ENCODE results near the gene CEP164. TPM values are rescaled to one million over a fixed set of nuclear protein-coding genes. Genes with fewer than 3 reads are reported as not detected.

Gene CEP164
- total RNA-seq, 1 experiment from 2014 or later, result 13.3 TPM

GRCh38 chr11:117418737-117419481 lies 91.3 kb downstream of the CEP164 start:
- H3K4me1 ChIP-seq (ENCODE audit: low read length), result no peaks in the 10 kb centered on the region
- no peaks in the 10 kb centered on the region for H3K9me3 ChIP-seq (ENCODE audit: low read length)
- H3K9ac ChIP-seq (ENCODE audit: low read length), result no peak overlapping the region
- no peaks in the 10 kb centered on the region for H3K79me2 ChIP-seq (ENCODE audit: low read length)
- H3K4me3 ChIP-seq (ENCODE audit: low read length), result no peak overlapping the region
- no peak overlapping the region for H2AFZ ChIP-seq (ENCODE audit: low read length)
- no peak overlapping the region for H3K4me2 ChIP-seq (ENCODE audit: low read depth, low read length, poor library complexity, severe bottlenecking)
- H3K36me3 ChIP-seq (ENCODE audit: insufficient read depth, low read length), result no peaks in the 10 kb centered on the region
- no peaks in the 10 kb centered on the region for H3K27me3 ChIP-seq (ENCODE audit: low read length)
- no peak overlapping the region for H3K27ac ChIP-seq (ENCODE audit: low read length)
- DNase-seq, result no peak
- no peaks in the 10 kb centered on the region for H4K20me1 ChIP-seq (ENCODE audit: insufficient read depth, low read depth, low read length)
- no peaks in the 10 kb centered on the region for H3K9me2 ChIP-seq (replicated peaks; ENCODE audit: insufficient read depth, low read length)

- Histone ChIP-seq H2AFZ (ENCODE audit: low read length) (no peak overlapping the region), H3K4me3 (ENCODE audit: low read length) (no peak overlapping the region), H3K9me3 (ENCODE audit: low read length) (no peaks in the 10 kb centered on the region), H3K4me1 (ENCODE audit: low read length) (peaks cover under 1% of the 10 kb centered on the region), H3K79me2 (ENCODE audit: low read length) (no peaks in the 10 kb centered on the region), H3K9me2 (replicated peaks; ENCODE audit: insufficient read depth, low read length) (no peaks in the 10 kb centered on the region), H3K36me3 (ENCODE audit: insufficient read depth, low read length) (no peaks in the 10 kb centered on the region), H3K9ac (ENCODE audit: low read length) (no peak overlapping the region), H3K27me3 (ENCODE audit: low read length) (no peaks in the 10 kb centered on the region), H4K20me1 (ENCODE audit: insufficient read depth, low read depth, low read length) (no peaks in the 10 kb centered on the region), H3K27ac (ENCODE audit: low read length) (no peak overlapping the region), H3K4me2 (ENCODE audit: low read depth, low read length, poor library complexity, severe bottlenecking) (no peak overlapping the region)
- no peak for DNase-seq
Observed at GRCh38 chr11:117419482-117420142, 92.0 kb downstream of the CEP164 start.

- no peaks in the 10 kb centered on the region for H4K20me1 ChIP-seq (ENCODE audit: insufficient read depth, low read depth, low read length)
- H3K9me2 ChIP-seq (replicated peaks; ENCODE audit: insufficient read depth, low read length), result no peaks in the 10 kb centered on the region
- no peak overlapping the region for H3K9ac ChIP-seq (ENCODE audit: low read length)
- H3K36me3 ChIP-seq (ENCODE audit: insufficient read depth, low read length), result no peaks in the 10 kb centered on the region
- H3K9me3 ChIP-seq (ENCODE audit: low read length), result no peaks in the 10 kb centered on the region
- no peaks in the 10 kb centered on the region for H3K79me2 ChIP-seq (ENCODE audit: low read length)
- H3K4me3 ChIP-seq (ENCODE audit: low read length), result no peak overlapping the region
- H3K4me2 ChIP-seq (ENCODE audit: low read depth, low read length, poor library complexity, severe bottlenecking), result no peak overlapping the region
- H3K27ac ChIP-seq (ENCODE audit: low read length), result no peak overlapping the region
- no peaks in the 10 kb centered on the region for H3K27me3 ChIP-seq (ENCODE audit: low read length)
- H3K4me1 ChIP-seq (ENCODE audit: low read length), result peaks cover 5% of the 10 kb centered on the region
- no peak for DNase-seq
- no peak overlapping the region for H2AFZ ChIP-seq (ENCODE audit: low read length)
Observed at GRCh38 chr11:117420143-117420485, 92.5 kb downstream of the CEP164 start.

- H2AFZ ChIP-seq (ENCODE audit: low read length), result no peak overlapping the region
- no peaks in the 10 kb centered on the region for H3K9me2 ChIP-seq (replicated peaks; ENCODE audit: insufficient read depth, low read length)
- no peak overlapping the region for H3K4me3 ChIP-seq (ENCODE audit: low read length)
- no peaks in the 10 kb centered on the region for H4K20me1 ChIP-seq (ENCODE audit: insufficient read depth, low read depth, low read length)
- no peak overlapping the region for H3K27ac ChIP-seq (ENCODE audit: low read length)
- DNase-seq, result no peak
- no peaks in the 10 kb centered on the region for H3K36me3 ChIP-seq (ENCODE audit: insufficient read depth, low read length)
- H3K9me3 ChIP-seq (ENCODE audit: low read length), result no peaks in the 10 kb centered on the region
- no peaks in the 10 kb centered on the region for H3K27me3 ChIP-seq (ENCODE audit: low read length)
- no peak overlapping the region for H3K9ac ChIP-seq (ENCODE audit: low read length)
- peaks cover 5% of the 10 kb centered on the region for H3K4me1 ChIP-seq (ENCODE audit: low read length)
- H3K4me2 ChIP-seq (ENCODE audit: low read depth, low read length, poor library complexity, severe bottlenecking), result no peak overlapping the region
- H3K79me2 ChIP-seq (ENCODE audit: low read length), result no peaks in the 10 kb centered on the region
Observed at GRCh38 chr11:117420598-117420997, 92.9 kb downstream of the CEP164 start.

GRCh38 chr11:117421041-117421440 lies 93.4 kb downstream of the CEP164 start:
- H3K9ac ChIP-seq (ENCODE audit: low read length), result no peak overlapping the region
- H3K4me2 ChIP-seq (ENCODE audit: low read depth, low read length, poor library complexity, severe bottlenecking), result no peak overlapping the region

GRCh38 chr11:117421476-117421875 lies 93.8 kb downstream of the CEP164 start:
- H3K4me3 ChIP-seq (ENCODE audit: low read length), result no peak overlapping the region

More at GRCh38 chr11:117421041-117421440, 93.4 kb downstream of the CEP164 start:
- Histone ChIP-seq H3K4me3 (ENCODE audit: low read length) (no peak overlapping the region), H3K9me3 (ENCODE audit: low read length) (no peaks in the 10 kb centered on the region), H3K79me2 (ENCODE audit: low read length) (no peaks in the 10 kb centered on the region), H3K4me1 (ENCODE audit: low read length) (peaks cover 5% of the 10 kb centered on the region), H2AFZ (ENCODE audit: low read length) (no peak overlapping the region), H3K27ac (ENCODE audit: low read length) (no peak overlapping the region), H3K27me3 (ENCODE audit: low read length) (no peaks in the 10 kb centered on the region), H4K20me1 (ENCODE audit: insufficient read depth, low read depth, low read length) (no peaks in the 10 kb centered on the region), H3K36me3 (ENCODE audit: insufficient read depth, low read length) (no peaks in the 10 kb centered on the region), H3K9me2 (replicated peaks; ENCODE audit: insufficient read depth, low read length) (no peaks in the 10 kb centered on the region)
- DNase-seq, result no peak

GRCh38 chr11:117423046-117423575 lies 95.5 kb downstream of the CEP164 start:
- Histone ChIP-seq H4K20me1 (ENCODE audit: insufficient read depth, low read depth, low read length) (no peaks in the 10 kb centered on the region), H3K27me3 (ENCODE audit: low read length) (no peaks in the 10 kb centered on the region), H3K9ac (ENCODE audit: low read length) (no peak overlapping the region), H3K36me3 (ENCODE audit: insufficient read depth, low read length) (no peaks in the 10 kb centered on the region), H3K79me2 (ENCODE audit: low read length) (no peaks in the 10 kb centered on the region), H3K9me2 (replicated peaks; ENCODE audit: insufficient read depth, low read length) (no peaks in the 10 kb centered on the region), H3K4me2 (ENCODE audit: low read depth, low read length, poor library complexity, severe bottlenecking) (no peak overlapping the region), H3K9me3 (ENCODE audit: low read length) (no peaks in the 10 kb centered on the region), H3K4me3 (ENCODE audit: low read length) (no peak overlapping the region), H3K27ac (ENCODE audit: low read length) (no peak overlapping the region), H2AFZ (ENCODE audit: low read length) (no peak overlapping the region), H3K4me1 (ENCODE audit: low read length) (peaks cover 5% of the 10 kb centered on the region)
- no peak for DNase-seq

More at GRCh38 chr11:117421476-117421875, 93.8 kb downstream of the CEP164 start:
- Histone ChIP-seq H3K27ac (ENCODE audit: low read length) (no peak overlapping the region), H3K4me2 (ENCODE audit: low read depth, low read length, poor library complexity, severe bottlenecking) (no peak overlapping the region), H3K9ac (ENCODE audit: low read length) (no peak overlapping the region), H2AFZ (ENCODE audit: low read length) (no peak overlapping the region), H3K79me2 (ENCODE audit: low read length) (no peaks in the 10 kb centered on the region), H3K9me2 (replicated peaks; ENCODE audit: insufficient read depth, low read length) (no peaks in the 10 kb centered on the region), H3K9me3 (ENCODE audit: low read length) (no peaks in the 10 kb centered on the region), H3K27me3 (ENCODE audit: low read length) (no peaks in the 10 kb centered on the region), H3K4me1 (ENCODE audit: low read length) (peaks cover 5% of the 10 kb centered on the region), H4K20me1 (ENCODE audit: insufficient read depth, low read depth, low read length) (no peaks in the 10 kb centered on the region), H3K36me3 (ENCODE audit: insufficient read depth, low read length) (no peaks in the 10 kb centered on the region)
- no peak for DNase-seq

GRCh38 chr11:117424781-117425180 lies 97.1 kb downstream of the CEP164 start:
- no peaks in the 10 kb centered on the region for H3K9me3 ChIP-seq (ENCODE audit: low read length)
- H3K4me1 ChIP-seq (ENCODE audit: low read length), result peaks cover 5% of the 10 kb centered on the region

More at GRCh38 chr11:117424781-117425180, 97.1 kb downstream of the CEP164 start:
- H3K9me2 ChIP-seq (replicated peaks; ENCODE audit: insufficient read depth, low read length), result no peaks in the 10 kb centered on the region
- peak; percentile 52 for DNase-seq
- no peak overlapping the region for H3K27ac ChIP-seq (ENCODE audit: low read length)
- no peaks in the 10 kb centered on the region for H4K20me1 ChIP-seq (ENCODE audit: insufficient read depth, low read depth, low read length)
- H3K79me2 ChIP-seq (ENCODE audit: low read length), result no peaks in the 10 kb centered on the region
- H2AFZ ChIP-seq (ENCODE audit: low read length), result no peak overlapping the region
- no peaks in the 10 kb centered on the region for H3K27me3 ChIP-seq (ENCODE audit: low read length)
- no peak overlapping the region for H3K4me2 ChIP-seq (ENCODE audit: low read depth, low read length, poor library complexity, severe bottlenecking)
- H3K36me3 ChIP-seq (ENCODE audit: insufficient read depth, low read length), result no peaks in the 10 kb centered on the region
- H3K4me3 ChIP-seq (ENCODE audit: low read length), result no peak overlapping the region
- H3K9ac ChIP-seq (ENCODE audit: low read length), result no peak overlapping the region
